D721Med (cell line): Measurements from ENCODE around the gene RSAD1.

ENCODE experiments used
- DNase-seq: peaks from one replicate; pipeline ENCODE4 v3.0.0; 2011; ENCODE audit warnings: low spot score; ENCODE audit not compliant: insufficient read length
- FAIRE-seq: peaks from 2 replicates; lab custom pipeline; 2011; peaks lifted over from hg19 to GRCh38; lab: Jason Lieb, UNC
- TF ChIP-seq, protein P1 (sequence below): IDR thresholded peaks from 2 replicates; pipeline ENCODE4 v1.5.1; 2012; ENCODE audit warnings: mild to moderate bottlenecking, control low read depth; ENCODE audit not compliant: insufficient read depth; ENCODE audit errors: missing control alignments

Gene RSAD1

GRCh38 chr17:50448643-50449042, 30.0 kb upstream of the RSAD1 start:
- DNase-seq (no peak), FAIRE-seq (no peak)
- TF ChIP-seq, protein P1, sequence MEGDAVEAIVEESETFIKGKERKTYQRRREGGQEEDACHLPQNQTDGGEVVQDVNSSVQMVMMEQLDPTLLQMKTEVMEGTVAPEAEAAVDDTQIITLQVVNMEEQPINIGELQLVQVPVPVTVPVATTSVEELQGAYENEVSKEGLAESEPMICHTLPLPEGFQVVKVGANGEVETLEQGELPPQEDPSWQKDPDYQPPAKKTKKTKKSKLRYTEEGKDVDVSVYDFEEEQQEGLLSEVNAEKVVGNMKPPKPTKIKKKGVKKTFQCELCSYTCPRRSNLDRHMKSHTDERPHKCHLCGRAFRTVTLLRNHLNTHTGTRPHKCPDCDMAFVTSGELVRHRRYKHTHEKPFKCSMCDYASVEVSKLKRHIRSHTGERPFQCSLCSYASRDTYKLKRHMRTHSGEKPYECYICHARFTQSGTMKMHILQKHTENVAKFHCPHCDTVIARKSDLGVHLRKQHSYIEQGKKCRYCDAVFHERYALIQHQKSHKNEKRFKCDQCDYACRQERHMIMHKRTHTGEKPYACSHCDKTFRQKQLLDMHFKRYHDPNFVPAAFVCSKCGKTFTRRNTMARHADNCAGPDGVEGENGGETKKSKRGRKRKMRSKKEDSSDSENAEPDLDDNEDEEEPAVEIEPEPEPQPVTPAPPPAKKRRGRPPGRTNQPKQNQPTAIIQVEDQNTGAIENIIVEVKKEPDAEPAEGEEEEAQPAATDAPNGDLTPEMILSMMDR = no peak

GRCh38 chr17:50451943-50452629, 26.6 kb upstream of the RSAD1 start:
- FAIRE-seq (no peak), DNase-seq (no peak)
- TF ChIP-seq, protein P1 = no peak

DNA sequence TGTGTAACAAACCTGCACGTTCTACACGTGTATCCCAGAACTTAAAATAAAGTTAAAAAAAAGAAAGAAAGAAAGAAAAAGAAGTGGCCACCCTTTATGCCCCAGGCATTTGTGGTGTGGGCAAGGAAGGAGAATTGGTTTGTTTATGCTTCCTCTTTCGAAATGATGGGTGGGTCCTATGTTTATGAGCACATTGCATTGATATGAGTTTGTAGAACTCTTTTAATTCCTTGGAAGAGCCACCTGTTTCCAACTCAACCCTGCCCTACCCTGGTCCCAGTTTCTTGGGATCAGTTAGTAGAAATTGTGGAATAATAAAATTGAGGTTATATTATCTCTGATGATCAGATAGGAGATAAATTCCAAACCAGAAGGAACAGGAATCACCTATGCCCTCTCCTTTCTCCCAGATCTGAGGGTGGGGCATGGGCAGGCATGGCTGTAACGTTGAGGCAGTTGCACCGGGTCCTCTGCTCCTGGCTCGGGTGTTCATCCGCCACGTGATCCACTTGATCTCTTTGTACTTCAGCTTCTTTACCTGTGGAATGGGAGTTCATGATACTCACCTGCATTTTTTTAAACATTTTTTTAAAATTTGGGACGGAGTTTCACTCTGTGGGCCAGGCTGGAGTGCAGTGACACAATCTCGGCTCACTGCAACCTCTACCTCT, 25.9 kb upstream of the RSAD1 start:
- FAIRE-seq (no peak), DNase-seq (no peak)
- TF ChIP-seq, protein P1 = no peak

- FAIRE-seq (no peak), DNase-seq (no peak)
- TF ChIP-seq, protein P1 = no peak
These were observed 24.8 kb upstream of the RSAD1 start for GRCh38 chr17:50453901-50454300.

GRCh38 chr17:50457621-50458020, 21.0 kb upstream of the RSAD1 start:
- TF ChIP-seq, protein P1 = no peak
- DNase-seq (no peak), FAIRE-seq (no peak)

DNA sequence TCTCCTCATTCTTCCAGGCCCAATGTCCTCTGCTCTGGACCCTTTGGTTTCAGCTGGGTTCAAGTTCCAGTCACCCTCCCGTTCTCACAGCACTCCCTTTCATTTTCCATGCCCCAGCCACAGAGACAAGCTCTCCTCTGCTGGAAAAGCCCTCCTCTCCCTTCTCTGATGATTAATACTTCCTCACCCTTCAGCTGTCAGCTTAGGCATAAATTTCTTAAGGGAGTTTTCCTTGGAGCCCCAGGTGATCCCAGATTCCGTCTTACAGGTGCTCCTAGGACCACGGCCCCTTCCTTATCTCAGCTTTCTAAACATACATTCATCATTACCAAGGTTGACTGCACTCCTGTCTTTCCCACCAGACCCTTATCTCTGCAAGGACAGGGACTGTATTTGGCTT, 20.4 kb upstream of the RSAD1 start:
- TF ChIP-seq, protein P1 = no peak
- FAIRE-seq = no peak
- no peak for DNase-seq
